Endothelial cell of umbilical vein (primary cell): ENCODE data around the gene KCNJ4. TPM values are rescaled to one million over a fixed set of nuclear protein-coding genes. Genes with fewer than 3 reads are reported as not detected.

ENCODE experiments used
- BruUV-seq: library from RNA; stranded (reverse); fragments of 400-500 nt; replicated peaks from 2 replicates; lab custom pipeline; 2021; lab: Mats Ljungman, UMichigan
- CTCF ChIA-PET: fragments of 300-600, 350-600 bp; sonication (Branson Sonifier 250); formaldehyde crosslinking; loops from one replicate; lab custom pipeline; 2021; ENCODE audit warnings: antibody characterized with exemption, inconsistent platforms; lab: Charles Lee
- POLR2A ChIA-PET: fragments of 300-600, 350-600 bp; sonication (Branson Sonifier 250); formaldehyde crosslinking; loops from one replicate; lab custom pipeline; 2021; ENCODE audit warnings: antibody characterized with exemption, inconsistent platforms; lab: Charles Lee
- DNase-seq: peaks from one replicate; pipeline ENCODE4 v3.0.0-alpha.2; 2011; ENCODE audit warnings: low read depth, low spot score
- FAIRE-seq: peaks from 2 replicates; lab custom pipeline; 2011; peaks lifted over from hg19 to GRCh38; lab: Jason Lieb, UNC
- H2AFZ ChIP-seq: 2 replicates; pipeline ENCODE4 v1.6.0; 2012; ENCODE audit warnings: low read depth, low read length, control low read depth, inconsistent platforms
- H3K27ac ChIP-seq: 2 replicates; pipeline ENCODE4 v1.5.1; 2011; ENCODE audit warnings: low read depth, mild to moderate bottlenecking, control low read depth, low read length, moderate library complexity; ENCODE audit not compliant: insufficient read depth
- H3K27me3 ChIP-seq, 2 experiments: 2 replicates each; pipeline versions ENCODE4 v1.6.0 to v1.6.1; 2011; ENCODE audit warnings: low read length in 2 of 2, mixed read lengths in 1 of 2; ENCODE audit not compliant: control insufficient read depth in 2 of 2, insufficient read depth in 2 of 2
- H3K36me3 ChIP-seq, 2 experiments: 2 replicates in 1 of 2; 3 replicates in 1 of 2; pipeline ENCODE4 v1.5.1; 2011; ENCODE audit warnings: low read length in 2 of 2, mild to moderate bottlenecking in 1 of 2, moderate library complexity in 1 of 2; ENCODE audit not compliant: control insufficient read depth in 2 of 2, insufficient read depth in 2 of 2; ENCODE audit errors: extremely low read depth in 1 of 2
- H3K4me1 ChIP-seq: 3 replicates; pipeline ENCODE4 v1.5.1; 2011; ENCODE audit warnings: mild to moderate bottlenecking, low read length; ENCODE audit not compliant: control insufficient read depth, insufficient read depth; ENCODE audit errors: extremely low read depth
- H3K4me2 ChIP-seq: 2 replicates; pipeline ENCODE4 v1.6.1; 2011; ENCODE audit warnings: low read length, control low read depth, mixed read lengths; ENCODE audit not compliant: insufficient read depth
- H3K4me3 ChIP-seq, 3 experiments: fragments of 200-600 bp in 1 of 3; sonication (generic), shearing (Covaris generic) in 1 of 3; replicated peaks in 1 of 3; 2 replicates each; pipeline ENCODE4 v1.5.1; 2011 to 2016; ENCODE audit warnings: control low read depth in 3 of 3, low read length in 3 of 3, mild to moderate bottlenecking in 2 of 3, inconsistent platforms in 1 of 3, low read depth in 1 of 3, moderate library complexity in 1 of 3; ENCODE audit not compliant: insufficient read depth in 1 of 3
- H3K79me2 ChIP-seq: 2 replicates; pipeline ENCODE4 v1.6.0; 2012; ENCODE audit warnings: low read length, inconsistent platforms; ENCODE audit not compliant: control insufficient read depth, insufficient read depth
- H3K9ac ChIP-seq: replicated peaks from 2 replicates; pipeline ENCODE3; 2011; ENCODE audit warnings: low read length, control low read depth; ENCODE audit not compliant: insufficient read depth; ENCODE audit errors: extremely low read depth
- H3K9me1 ChIP-seq: replicated peaks from 3 replicates; pipeline ENCODE4 v1.6.0; 2011; ENCODE audit warnings: mild to moderate bottlenecking, low read length; ENCODE audit not compliant: control insufficient read depth, insufficient read depth; ENCODE audit errors: extremely low read depth
- H3K9me3 ChIP-seq: replicated peaks from 2 replicates; pipeline ENCODE4 v1.5.1; 2012; ENCODE audit warnings: low read length, inconsistent platforms; ENCODE audit not compliant: control insufficient read depth, insufficient read depth
- H4K20me1 ChIP-seq: replicated peaks from 2 replicates; pipeline ENCODE3; 2011; ENCODE audit warnings: mild to moderate bottlenecking, low read length; ENCODE audit not compliant: control insufficient read depth, insufficient read depth; ENCODE audit errors: extremely low read depth
- CTCF ChIP-seq, 2 donors: IDR thresholded peaks; 1 replicate in 1 of 2; 2 replicates in 1 of 2; pipeline ENCODE4 v1.5.1; 2011; ENCODE audit warnings: low read length in 2 of 2, mild to moderate bottlenecking in 2 of 2, moderate library complexity in 2 of 2, control low read depth in 1 of 2, inconsistent platforms in 1 of 2, low read depth in 1 of 2; ENCODE audit not compliant: insufficient read depth in 1 of 2; ENCODE audit errors: extremely low read depth in 1 of 2
- EZH2 ChIP-seq: IDR thresholded peaks from 2 replicates; pipeline ENCODE4 v1.6.1; 2012; ENCODE audit warnings: borderline replicate concordance, low read depth, mild to moderate bottlenecking, moderate library complexity, low read length, inconsistent platforms; ENCODE audit not compliant: severe bottlenecking
- FOS ChIP-seq: IDR thresholded peaks from 2 replicates; pipeline ENCODE4 v1.6.1; 2011; ENCODE audit warnings: mild to moderate bottlenecking, low read length, moderate library complexity, borderline replicate concordance; ENCODE audit not compliant: insufficient read depth
- GATA2 ChIP-seq: IDR thresholded peaks from 2 replicates; pipeline ENCODE4 v1.7.0; 2011; ENCODE audit warnings: low read depth, mild to moderate bottlenecking, moderate library complexity, mixed read lengths, low read length; ENCODE audit not compliant: insufficient read length, insufficient read depth
- JUN ChIP-seq: IDR thresholded peaks from 2 replicates; pipeline ENCODE4 v1.6.1; 2011; ENCODE audit warnings: borderline replicate concordance, low read depth; ENCODE audit not compliant: insufficient read length, insufficient read depth
- MAX ChIP-seq: IDR thresholded peaks from 2 replicates; pipeline ENCODE4 v1.6.1; 2011; ENCODE audit not compliant: insufficient read depth, insufficient read length
- MYC ChIP-seq: IDR thresholded peaks from one replicate; pipeline ENCODE4 v1.6.1; 2011; ENCODE audit warnings: mild to moderate bottlenecking, low read depth, low read length
- POLR2A ChIP-seq: IDR thresholded peaks from 2 replicates; pipeline ENCODE4 v1.6.1; 2012; ENCODE audit warnings: low read depth, mild to moderate bottlenecking, control low read depth, low read length
- POLR2AphosphoS5 ChIP-seq: IDR thresholded peaks from 2 replicates; pipeline ENCODE4 v1.6.1; 2012; ENCODE audit warnings: low read depth, mild to moderate bottlenecking, control low read depth, low read length, moderate library complexity; ENCODE audit not compliant: insufficient read depth
- dilution Hi-C: fragments of 300-500 bp; cut with MboI; formaldehyde crosslinking; loops from one replicate; pipeline ENCODE4 v1.15.0; 2019; ENCODE audit warnings: low sequenced_read_pairs; ENCODE audit not compliant: extremely low pct_ligation_motif_present
- intact Hi-C: fragments of 100-400 bp; cut with micrococcal nuclease; formaldehyde crosslinking; loops from one replicate; pipeline ENCODE4 v1.10.0; 2022
- polyA plus RNA-seq, 4 experiments: library from polyadenylated mRNA; depleted of rRNA in 3 of 4; stranded (reverse) in 3 of 4; unstranded in 1 of 4; fragments of >200 nt; gene quantifications; 2 replicates each; pipeline versions ENCODE4 v1.2.1 to v1.2.3, GENCODE V29; 2011 to 2012; ENCODE audit warnings: missing spikeins in 1 of 4
- total RNA-seq: library from RNA; stranded (reverse); gene quantifications from 2 replicates; pipeline ENCODE4 v1.2.3, GENCODE V29; 2021

Gene KCNJ4
- total and polyA plus RNA-seq, 2 donors (not counting 3 experiments of a cell fraction or from before 2014, with no cell fraction given), result not detected

GRCh38 chr22:38494498-38494897, 39.5 kb upstream of the KCNJ4 start:
- peaks cover 11% of the 10 kb centered on the region for H3K4me1 ChIP-seq
- TF ChIP-seq MYC, result no peak
- TF ChIP-seq EZH2, result no peak
- TF ChIP-seq POLR2AphosphoS5, result no peak
- peak; percentile 75 for TF ChIP-seq GATA2
- TF ChIP-seq MAX, result no peak
- TF ChIP-seq JUN, result no peak
- TF ChIP-seq CTCF (IDR thresholded peaks at IDR 0.05; ENCODE audit: extremely low read depth in 1 of 2, insufficient read depth in 1 of 2, low read depth in 1 of 2, low read length in 2 of 2), result no peak
- no peak for TF ChIP-seq FOS
- peak; percentile 27 for TF ChIP-seq POLR2A
- no peaks in the 10 kb centered on the region for H3K9me1 ChIP-seq
- H3K4me3 ChIP-seq, result no peak overlapping the region
- peaks cover 72% of the 10 kb centered on the region for H3K79me2 ChIP-seq
- TSS peak; percentile 4 for BruUV-seq
- H4K20me1 ChIP-seq, result peaks cover 18% of the 10 kb centered on the region
- peaks cover 56 to 81% of the 10 kb centered on the region in 2 experiments for H3K36me3 ChIP-seq
- H2AFZ ChIP-seq, result no peak overlapping the region
- dilution Hi-C loops (no loop called here), intact Hi-C loops (no loop called here)
- H3K27ac ChIP-seq, result no peak overlapping the region
- no peaks in the 10 kb centered on the region for H3K9me3 ChIP-seq
- no peak overlapping the region for H3K9ac ChIP-seq
- no peak overlapping the region for H3K4me2 ChIP-seq
- FAIRE-seq (no peak), DNase-seq (no peak)
- ChIA-PET POLR2A (interaction anchor here (1.0 kb wide), 1 partner anchor 8 kb away, joined by 3 read pairs; no protein-coding TSS in a partner anchor), CTCF (interaction anchor here (0.7 to 1.7 kb wide), 2 partner anchors 78 to 443 kb away, joined by 3 to 6 read pairs; no protein-coding TSS in a partner anchor)
- H3K27me3 ChIP-seq, result no peaks in the 10 kb centered on the region
